Measurements from ENCODE around the gene UBE2QL1.
"Not testable (repeated sequence)": the region's sequence is repeated elsewhere in the genome, so short reads cannot be mapped to it uniquely, and the experiment has no call there.

The UBE2QL1 gene

DNA sequence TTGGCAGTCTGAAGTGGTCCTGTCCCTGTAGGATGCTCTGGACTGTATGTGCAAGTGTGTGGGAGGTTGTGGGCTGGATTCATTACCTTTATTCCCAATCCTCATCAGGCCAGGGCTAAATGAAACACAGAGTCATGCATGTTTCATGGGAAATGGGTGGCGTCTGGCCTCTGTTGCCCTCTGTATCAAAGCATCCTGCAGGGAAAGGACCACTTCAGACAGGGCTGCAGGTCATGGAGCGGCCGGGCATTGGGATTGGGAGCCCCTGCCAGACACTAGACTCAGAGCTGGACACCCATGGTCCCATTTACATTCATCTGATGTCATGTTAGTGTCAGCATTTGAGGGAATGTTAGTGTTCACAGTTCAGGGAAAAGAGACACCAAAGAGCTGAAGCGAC is 53.8 kb downstream of the UBE2QL1 start:
- no peak for DNase-seq

DNA sequence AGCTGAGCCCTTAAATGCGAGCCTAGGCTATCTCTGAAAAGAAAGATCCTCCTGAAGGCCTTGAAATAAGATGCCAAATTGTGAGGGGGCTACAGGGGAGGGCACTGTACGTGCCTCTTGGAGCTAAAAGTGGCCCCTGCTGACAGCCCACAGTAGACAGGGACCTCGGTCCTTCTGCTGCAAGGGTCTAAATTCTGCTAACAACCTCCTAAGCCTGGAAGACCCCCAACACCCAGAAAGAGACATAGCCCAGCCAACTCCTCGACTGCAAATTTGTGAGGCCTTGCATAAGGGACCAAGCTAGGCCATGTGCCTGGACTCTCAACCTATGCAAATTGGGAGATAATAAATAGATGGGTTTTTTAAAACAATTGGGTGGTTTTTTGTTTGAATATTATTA is 54.7 kb downstream of the UBE2QL1 start:
- DNase-seq, result no peak

DNA sequence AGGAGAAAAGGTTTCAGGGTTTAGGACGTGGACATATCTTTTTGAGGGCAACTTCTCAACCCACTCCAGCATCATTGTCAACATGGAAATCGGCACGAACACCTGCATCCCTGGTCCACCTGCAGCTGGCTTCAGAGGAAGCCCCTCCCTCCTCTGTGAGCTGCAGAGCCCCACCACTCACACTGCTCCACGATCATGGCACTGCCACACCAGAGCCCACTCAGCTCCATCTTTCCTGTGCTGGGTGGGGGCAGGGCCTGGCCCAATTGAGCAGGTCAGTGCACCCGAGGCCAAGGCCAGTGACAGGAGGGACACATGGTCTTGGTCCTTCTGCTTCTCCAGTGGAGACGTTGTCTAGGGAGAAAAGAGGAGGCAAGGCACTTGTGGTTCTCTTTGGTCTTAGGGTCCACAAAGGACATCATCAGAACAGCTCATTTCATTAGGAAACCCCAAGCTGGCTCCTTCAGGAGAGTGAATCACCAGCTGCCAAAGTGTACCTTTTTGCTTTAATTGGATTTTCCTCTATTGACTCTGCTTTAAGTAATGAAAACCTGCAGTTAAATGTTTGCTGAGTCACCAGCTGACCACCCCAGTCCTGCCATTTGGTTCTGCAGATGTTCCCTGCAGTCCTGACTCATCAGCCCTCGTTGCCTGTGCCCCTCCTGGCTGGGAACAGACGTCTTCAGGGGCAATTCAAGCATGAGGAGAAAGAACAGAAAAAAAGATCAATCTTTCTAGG is 56.2 kb downstream of the UBE2QL1 start:
- no peak for DNase-seq

DNA sequence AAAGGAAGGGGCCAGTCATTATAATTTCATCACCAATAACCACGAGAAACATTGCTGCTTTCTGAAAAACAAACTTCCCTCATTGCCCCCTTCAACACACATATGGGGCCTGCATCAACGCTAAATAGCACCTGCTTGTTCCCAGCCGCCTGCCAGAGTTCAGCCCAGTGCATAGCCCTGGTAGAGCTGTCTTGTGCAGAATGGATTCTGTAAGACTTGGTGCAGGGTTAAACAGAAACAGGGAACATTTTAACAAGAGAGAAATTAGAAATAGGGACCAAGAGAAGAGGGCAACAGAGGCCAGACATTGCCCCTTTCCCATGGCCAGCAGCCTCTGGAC is 56.7 kb downstream of the UBE2QL1 start:
- DNase-seq, result no peak

DNA sequence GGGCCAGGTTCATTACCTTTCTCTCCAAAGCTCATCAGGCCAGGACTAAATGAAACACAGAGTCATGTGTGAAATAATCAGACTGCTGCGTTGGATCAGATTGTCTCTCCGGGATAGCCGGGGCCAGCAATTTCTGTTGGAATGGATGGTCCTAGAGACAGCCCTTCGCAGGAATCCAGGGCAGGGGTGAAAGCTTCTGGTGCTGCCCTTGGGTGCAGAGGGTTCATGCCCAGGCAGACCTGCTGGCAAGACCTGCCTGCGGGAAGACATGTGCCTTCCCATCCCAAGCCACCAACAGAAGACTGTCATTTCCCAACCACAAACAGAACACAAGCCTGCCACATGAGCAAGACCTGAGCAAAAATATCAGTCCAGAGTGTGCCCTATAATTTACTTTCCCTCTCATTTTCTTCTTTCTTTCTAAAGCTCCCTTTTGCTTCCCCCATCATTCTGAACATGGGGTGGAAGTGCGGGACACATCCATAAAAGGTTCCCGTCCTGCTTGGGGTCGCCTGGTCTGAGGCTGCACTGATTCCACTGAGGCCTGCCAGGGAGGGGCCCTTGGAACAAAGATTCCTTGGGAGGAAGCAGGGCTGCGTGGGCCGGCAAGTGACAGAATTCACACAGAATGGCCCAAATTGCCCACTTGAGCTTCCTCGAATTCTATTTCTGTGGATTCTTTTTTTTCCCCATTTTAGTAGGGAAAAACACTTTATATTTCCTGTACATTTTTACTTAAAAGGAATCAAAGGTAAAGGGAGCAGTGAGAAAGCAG is 57.3 kb downstream of the UBE2QL1 start:
- DNase-seq, result no peak

DNA sequence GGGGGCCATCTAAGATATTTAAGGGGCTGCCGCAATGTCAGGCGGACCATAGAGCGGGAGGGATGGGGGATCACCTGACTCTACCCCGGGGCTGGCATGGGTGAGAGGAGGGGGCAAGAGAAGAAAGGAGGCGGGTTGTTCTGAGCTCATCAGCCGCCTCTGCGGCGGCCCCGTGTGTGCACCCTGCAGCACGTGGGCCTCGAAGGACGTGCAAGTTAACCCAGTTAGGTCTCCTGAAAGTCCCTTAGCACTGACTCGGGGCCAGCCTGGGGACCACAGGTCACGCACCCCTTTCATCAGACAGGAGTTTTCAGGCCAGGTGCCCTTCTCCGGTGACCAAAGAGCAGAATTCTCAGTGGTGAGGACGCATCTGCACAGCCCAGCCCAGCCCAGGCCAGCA is 58.0 kb downstream of the UBE2QL1 start:
- no peak for DNase-seq

DNA sequence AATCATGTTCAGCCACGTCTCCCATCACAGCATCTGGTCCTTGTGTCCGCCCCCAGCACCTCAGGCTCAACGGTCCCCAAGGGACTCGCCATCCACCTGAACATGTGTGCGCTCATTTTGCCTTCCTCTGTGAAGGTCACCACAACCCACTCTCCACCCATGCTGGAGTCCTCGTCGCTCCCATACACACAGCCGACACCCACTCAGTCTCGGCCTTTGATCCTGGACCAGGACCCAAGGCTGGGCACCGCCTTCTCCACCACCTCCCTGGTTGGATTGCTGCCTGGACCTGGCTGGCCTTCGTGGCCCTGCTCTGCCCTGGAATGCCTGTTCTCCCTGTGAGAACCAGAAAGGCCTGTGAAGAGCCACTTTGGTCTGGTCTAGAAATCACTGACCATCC is 60.3 kb downstream of the UBE2QL1 start:
- no peak for DNase-seq

DNA sequence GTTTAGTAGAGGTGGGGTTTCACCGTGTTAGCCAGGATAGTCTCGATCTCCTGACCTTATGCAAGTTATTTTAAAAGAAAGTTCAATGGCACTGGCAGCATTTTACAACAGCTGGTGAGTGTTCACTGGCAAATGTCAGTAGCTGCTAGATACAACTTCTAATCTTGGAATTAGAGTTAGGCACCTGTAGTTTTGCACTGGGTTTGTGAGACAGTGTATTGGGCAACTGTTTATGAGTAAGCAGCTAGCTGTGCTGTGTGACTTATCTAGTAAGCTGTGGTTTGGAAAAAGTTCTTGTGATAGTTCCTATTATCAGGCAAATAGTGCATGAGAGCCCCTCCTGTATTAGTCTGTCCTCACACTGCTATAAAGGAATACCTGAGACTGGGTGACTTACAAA is 61.5 kb downstream of the UBE2QL1 start:
- no peak for DNase-seq

DNA sequence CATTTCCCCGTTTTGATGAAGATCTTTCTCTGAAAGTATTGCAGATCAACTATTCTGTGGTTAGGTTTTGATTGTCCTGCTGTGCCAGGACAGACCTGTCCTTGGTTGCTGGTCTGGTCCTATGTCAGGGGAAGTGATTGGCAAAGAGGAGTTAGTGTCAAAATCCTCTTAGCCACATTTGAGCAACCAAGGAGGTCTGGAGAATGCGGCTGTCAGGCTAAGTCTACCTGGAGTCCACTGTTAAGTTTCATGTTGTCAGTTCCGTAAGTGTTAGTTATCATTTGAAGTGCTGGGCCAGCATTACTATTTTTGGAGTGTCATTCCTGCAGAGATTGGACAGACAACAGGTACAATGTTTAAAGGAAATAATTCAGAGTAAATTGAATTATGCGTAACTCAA is 62.3 kb downstream of the UBE2QL1 start:
- no peak for DNase-seq

DNA sequence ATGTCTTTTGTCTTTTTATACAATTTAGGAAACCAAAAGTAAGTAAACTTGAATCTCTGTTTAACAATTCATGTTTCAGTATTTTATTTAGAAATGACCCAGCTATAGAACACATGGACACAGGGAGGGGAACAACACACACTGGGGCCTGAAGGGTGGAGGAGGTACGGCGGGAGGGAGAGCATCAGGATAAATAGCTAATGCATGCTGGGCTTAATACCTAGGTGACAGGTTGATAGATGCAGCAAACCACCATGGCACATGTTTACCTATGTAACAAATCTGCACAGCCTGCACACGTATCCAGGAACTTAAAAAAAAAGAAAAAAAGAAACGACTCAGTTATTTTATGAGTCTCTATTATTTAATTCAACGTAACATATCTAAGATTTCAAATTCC is 67.2 kb downstream of the UBE2QL1 start:
- DNase-seq, result not testable (repeated sequence)

DNA sequence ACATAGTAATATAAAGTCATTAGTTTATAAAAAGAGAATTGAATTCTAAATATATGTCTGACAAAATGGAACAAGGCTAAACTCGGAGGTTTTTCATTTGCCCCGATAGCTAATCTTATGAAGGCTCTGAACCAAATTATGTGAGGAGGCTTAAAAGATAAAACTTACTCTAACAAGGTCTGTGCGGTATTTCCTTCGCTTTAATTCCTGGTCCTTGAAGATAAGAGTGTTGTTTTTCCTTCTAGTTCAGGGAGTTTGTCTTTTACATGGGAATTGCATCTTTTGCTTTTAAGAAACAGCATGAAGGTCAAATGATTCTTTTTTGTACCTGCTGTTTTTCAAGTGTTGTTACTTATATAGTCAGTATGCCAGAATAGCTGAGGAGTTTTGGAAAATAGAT is 68.2 kb downstream of the UBE2QL1 start:
- no peak for DNase-seq

DNA sequence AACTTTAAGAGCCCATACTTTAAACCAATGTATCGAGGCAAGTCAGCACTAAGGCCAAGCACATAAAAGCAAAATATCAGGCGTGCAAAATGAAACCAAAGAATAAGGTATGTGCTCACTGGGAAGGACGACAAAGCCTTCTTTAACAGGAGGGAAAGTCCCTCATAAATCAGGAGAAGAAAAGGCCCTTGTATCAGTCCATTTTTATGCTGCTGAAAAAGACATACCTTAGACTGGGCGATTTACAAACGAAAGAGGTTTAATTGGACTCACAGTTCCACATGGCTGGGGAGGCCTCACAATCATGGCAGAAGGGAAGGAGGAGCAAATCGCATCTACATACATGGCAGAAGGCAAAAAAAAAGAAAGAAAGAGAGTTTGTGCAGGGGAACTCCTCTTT is 68.9 kb downstream of the UBE2QL1 start:
- no peak for DNase-seq

DNA sequence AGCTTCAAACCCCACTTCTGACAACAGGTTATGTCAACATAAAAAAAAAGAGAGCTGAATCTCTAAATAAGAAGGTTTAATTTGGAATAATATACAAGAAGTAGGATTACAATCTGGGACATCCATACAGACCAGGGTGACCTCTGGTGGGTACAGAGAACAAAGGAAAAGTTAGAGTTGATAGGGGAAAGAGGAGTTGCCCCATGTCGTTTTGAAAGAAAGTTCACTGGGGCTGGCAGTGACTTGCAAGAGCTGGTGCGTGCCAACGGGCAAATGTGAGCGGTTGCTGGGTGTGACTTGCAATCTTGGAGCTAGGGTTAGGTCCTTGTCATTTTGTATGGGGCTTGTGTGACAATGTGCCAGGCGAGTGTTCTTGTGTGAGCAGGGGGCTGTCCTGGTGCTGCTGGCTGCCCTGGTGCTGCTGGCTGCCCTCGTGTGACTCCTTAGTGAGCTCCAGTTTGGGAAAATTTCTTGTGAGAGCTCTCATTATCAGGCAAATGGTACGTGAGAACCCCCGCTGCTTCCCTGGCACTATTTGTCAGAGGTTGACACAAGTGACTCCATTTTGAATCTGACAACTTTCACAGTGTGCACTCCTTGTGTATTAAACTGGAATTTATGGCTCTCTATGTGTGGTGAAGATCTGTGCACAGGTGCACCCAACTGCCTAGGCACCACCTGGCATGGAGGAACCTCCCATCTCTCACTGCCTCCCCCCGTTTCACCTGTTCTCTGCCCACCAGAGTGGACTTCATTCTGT is 69.8 kb downstream of the UBE2QL1 start:
- DNase-seq, result no peak

DNA sequence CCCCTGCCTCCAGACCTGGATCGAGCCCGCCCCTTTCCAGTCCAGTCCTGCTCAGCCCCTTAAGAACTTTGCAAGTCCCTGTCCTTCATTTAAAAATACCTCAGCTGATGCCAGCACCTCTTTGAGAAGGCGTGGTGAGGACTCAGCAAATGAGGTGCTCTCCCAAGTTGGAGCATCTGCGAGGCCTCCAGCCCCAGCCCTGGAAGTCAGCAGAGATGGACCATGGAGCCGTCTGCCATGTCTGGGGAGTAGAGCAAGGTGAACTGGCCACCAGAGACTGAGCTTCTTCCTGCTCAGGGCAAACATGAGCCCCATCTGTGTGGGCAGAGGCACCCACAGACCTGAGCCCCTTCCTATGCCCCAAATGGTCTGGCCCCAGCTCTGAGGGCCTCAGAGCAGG is 71.5 kb downstream of the UBE2QL1 start:
- DNase-seq, result no peak

DNA sequence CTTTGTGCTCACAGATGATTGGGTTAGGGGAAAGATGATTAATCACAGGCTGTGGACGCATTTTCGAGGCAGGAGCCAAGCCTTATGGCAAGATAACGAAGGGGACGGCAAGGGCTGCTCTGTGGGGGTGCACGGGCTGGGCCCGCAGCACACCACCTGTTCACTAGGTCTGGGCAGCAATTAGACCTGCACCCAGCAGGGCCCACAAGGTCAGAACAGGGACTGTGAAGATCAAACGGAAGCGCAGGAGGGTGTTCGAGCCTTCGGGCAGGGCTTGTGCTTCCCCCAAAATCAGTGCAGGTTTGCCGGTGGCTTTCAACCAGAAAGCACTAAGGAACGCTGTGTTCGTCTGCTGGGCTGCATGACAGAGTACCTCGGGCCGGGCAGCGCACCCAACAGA is 73.7 kb downstream of the UBE2QL1 start:
- DNase-seq, result no peak

DNA sequence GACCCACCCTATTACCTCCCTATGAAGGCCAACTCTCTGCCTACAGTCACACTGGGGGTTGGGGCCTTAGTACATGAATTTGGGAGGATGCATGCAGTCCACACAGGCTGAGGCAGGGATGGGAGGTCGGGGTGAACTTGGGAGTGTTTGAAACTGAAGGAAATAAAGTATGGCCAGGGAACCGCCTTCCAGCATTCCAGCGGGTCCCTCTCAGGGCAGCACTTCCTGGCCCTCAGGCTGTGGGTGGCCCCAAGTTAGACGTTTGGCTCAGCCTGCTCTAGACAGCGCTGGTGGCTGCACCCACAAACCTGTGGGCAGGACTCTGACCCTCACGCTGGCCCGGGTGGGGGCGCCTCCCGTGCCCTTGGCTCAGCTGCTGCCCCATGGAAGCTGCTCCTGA is 74.3 kb downstream of the UBE2QL1 start:
- DNase-seq, result no peak

DNA sequence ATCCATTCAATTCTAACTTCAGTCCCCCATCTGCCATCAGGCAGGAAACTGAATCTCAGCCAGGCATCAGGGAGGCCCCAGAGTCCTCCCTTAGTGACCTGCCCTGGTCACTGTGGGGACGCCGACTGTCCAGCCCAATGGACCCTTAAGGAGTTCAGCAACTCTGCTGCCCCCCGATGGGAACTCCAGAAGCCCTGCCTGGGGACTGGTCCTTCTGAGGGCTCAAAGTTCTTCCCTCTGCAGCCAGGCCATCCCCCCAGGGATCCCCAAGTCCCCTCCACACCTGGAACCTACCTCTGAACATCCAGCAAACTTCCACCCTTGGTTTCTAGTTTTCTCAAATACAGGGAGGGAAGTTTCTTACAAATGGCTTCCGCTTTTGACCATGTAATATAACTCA is 76.8 kb downstream of the UBE2QL1 start:
- DNase-seq, result no peak

DNA sequence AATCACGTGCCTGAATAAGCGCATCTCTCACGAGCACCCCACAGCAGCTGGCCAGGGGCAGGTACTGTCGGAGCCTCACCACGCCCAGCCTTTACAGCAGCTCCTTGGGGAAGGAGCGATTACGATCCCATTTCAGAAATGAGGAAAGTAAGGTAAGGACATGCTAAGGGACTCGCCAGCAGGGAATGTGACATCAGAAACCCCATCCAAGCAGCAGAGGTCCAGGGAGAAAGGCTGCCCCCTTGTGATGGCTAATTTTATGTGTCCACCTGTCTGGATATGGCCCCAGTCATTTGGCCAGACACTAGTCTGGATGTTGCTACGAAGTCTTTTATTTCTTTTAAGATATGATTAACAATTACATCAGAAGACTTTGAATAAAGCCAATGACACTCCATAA is 77.3 kb downstream of the UBE2QL1 start:
- peak; percentile 1 to 2 for DNase-seq

DNA sequence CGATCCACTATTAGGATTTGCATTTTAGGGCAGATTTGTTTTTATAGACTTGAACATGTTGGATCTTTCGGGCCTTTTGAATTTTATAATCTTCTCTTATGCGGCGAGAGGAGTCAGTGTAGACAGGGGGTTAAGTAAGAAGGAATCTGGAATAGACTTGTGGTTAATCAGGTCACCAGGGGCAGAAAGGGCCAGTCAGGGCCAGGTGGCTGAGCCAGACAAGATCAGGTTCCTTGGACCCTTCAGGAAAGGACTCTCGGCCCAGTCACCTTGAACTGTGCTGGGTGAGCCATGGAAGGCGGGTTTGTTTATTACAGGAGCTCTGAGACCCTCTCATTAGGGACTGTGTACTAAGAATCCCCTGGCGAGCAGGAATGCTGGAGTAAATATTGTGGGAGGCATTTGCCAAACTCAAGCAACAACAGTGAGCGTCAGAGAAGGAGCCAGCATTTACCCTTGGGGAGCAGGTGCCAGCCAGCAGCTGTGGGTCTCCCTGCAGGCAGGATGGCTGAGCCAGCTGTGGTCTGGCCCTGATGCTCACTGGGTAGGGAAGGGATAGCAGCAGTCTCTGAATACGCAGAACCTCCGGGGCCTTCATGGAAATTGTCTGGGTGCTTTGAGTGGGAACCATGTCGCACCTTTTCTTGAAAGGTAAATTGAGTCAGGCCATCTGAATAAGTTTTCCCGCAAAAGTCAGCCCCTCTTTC is 79.2 kb downstream of the UBE2QL1 start:
- DNase-seq, result no peak

DNA sequence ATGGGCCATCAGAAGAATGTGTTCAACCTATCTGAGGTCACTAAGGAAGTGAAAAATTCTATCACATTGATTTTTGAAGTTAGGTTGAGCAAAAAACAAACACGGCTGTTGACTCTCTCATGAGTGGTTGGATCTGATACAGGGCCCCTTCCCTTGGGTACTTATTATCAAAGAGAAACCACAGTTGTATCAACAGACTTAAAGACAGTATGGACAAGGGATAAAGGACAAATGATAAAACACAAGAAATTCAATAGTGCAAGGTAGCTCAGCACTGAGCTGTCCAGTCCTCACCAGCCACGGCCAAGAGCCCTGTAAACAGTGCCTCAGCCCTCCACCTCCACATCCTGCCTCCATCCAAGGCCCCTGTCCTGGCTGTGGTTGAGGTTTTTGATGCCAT is 86.9 kb downstream of the UBE2QL1 start:
- DNase-seq, result no peak

DNA sequence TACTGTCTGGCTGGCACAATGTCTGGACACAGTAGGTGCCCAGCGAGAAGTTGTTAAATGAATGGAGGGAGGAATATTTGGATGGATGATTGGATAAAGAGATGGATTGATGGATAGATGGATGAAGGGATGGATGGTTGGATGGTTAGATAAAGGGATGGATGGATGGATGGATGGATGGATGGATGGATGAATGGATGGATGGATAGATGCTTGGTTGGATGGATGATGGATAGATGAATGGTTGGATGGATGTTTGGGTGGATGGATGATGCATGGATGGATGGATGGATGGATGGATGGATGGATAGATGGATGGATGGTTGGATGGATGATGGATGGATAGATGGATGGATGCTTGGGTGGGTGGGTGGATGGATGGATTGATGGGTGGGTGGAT is 90.4 kb downstream of the UBE2QL1 start:
- no peak for DNase-seq

DNA sequence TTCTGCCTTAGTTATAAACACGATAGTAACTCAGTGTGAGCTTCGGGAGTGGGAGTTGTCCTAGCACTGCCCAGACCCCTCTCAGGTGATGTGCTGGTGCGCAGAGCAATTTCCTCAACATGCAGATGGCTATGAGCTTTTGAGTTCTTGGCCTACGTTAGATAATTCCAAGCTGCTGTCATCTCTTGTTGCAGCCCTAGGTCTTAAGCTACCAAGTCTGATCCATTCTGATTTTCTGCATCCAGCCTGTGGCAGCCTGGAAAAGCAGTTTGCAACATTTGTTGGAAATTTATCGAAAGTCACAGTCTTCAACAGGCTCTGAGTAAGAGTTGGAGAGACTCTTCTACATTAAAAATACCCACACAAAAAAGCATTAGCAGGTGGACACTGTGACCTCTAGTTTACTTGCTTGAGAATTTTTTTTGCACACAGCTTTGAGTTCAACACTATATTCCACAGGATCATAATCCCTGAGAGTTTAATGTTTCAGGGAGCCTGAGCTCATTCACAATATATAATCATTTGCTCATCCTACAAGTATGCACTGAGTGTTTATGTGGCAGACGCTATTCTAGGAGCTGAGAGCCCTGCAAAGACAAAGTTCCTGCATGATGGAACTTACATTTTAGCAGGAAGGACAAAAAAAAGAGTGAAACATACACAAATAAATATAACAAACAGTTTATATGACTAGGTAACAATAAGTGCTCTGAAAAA is 91.6 kb downstream of the UBE2QL1 start:
- DNase-seq, result no peak

All from AML-193 (cell line).